LNCAP (cell line): Measurements from ENCODE around the gene SDC3.

Source experiments
- CTCF ChIP-seq: fragments of 450-650 bp; IDR thresholded peaks from 2 replicates; pipeline ENCODE4 v1.5.1; 2017; ENCODE audit warnings: mild to moderate bottlenecking

SDC3 gene

GRCh38 chr1:30877205-30877912, 31.2 kb downstream of the SDC3 start:
- TF ChIP-seq CTCF = no peak

DNA sequence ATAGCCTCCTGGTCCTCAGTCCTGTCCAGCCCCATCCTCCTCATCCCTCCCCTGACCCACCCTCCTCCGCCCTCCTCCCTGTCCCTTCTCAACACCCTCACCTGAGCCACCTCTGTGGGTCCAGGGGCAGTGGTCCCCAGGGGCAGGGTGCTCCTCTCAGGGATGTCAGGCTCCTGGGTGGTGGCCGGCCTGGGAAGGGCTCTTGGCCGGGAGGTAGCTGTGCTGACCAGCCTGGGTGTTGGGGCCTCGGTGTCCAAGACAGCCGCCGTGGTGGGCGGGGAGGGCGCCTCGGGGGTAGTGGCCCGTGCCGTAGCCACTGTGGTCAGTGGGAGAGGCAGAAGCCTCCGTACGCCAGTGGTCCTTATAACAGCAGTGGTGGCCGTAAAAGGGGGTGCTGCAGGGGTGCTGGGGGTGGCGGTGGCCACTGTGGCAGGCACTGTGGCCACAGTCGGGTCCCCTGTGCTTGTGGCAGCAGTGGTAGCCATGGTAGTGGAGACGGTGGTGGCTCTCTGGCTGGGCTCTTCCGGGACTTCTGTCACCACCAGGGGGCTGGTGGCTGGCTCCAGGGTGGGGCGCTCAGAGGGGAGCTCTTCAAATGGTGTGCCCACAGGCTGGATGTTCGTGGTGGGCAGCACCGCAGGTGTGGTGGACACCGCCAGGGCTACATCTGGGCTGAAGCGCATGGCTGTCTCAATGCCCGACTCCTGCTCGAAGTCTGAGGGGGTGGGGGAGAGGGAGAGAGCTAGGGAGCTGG, 31.9 kb downstream of the SDC3 start:
- no peak for TF ChIP-seq CTCF

DNA sequence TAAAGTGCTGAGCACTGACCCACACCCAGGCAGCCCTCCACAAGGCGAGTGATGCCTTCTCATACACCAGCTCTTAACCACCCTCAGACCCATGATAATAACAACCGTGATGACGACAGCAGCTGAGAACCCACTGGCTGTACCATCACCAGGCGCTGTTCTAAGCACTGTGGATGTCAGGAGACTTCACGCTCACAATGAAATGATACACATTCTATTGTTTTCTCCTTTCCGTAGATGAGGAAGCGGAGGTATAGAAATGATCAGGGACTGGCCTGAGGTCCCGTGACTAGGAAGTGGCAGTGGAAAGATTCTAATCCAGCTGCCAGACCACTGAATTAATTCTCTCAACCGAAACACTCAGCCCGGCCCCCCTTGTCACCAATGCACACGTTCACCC, 32.6 kb downstream of the SDC3 start:
- TF ChIP-seq CTCF = no peak

- no peak for TF ChIP-seq CTCF
Measured at GRCh38 chr1:30875197-30875596, 33.4 kb downstream of the SDC3 start.

DNA sequence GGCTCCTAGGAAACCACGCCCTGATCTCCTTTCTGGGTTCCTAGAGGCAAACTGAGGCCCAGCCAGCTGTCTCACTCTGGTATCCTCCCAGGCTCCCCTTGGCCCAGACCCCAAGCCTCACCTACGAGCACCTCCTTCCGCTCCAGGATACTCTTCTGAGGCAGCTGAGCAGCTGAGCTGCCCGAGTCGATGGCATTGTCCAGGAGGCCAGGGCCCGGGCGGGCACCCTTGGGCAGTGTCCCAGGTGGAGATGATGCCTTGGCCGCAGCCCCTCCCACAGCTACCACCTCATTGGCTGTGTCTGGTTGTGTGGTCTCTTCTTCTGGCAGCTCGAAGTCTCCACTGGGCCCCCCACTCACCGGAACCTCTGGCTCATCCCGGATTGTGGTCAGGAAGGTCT, 34.4 kb downstream of the SDC3 start:
- TF ChIP-seq CTCF = no peak

GRCh38 chr1:30872948-30873263, 35.7 kb downstream of the SDC3 start:
- no peak for TF ChIP-seq CTCF

DNA sequence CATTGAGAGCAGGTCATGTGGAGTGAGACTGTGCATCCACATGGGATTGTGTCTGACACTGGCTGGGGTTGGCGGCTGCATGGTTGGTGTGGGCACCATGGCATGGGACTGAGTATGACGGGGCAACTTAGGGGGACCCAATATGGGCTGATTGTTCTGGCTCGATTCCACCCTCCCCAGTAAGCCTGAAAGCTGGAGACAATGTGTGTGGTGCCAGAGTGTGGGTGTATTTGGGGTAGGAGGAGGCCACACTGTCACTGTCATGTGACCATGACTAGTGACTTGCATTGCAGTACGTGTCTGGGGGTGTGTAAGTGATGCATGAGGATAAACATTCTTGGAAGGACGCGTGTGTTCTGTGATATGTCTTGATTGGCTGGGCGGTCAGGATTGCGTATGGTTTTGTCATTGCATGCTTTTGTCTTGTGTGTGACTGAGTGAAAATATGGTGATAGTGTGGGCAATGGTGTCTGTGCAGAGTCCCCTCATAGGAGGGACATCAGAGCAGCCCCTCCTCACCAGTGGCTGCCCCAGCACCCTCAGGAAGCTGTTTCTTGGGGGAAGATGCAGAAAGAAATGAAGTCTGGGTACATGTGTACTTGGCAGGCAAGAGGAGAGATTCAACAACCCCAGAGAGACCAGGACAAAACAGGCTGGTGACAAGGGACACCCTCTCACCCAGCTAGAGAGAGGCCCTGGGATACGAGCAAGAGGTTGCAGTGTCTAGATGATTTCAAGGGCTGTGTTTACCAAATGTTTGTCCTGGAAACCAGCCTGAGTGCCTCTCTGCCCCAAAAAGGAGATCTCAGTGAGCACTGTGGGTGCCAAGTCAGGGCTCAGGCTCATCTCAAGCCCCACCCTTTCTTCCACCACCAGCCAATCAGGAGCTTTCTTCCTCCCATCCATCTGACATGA, 36.3 kb downstream of the SDC3 start:
- TF ChIP-seq CTCF = no peak
